ENCODE measurements around the gene TMEM88.

Gene TMEM88

GRCh38 chr17:7845359-7846062 is 9.4 kb upstream of the TMEM88 start:
- DNase-seq = no peak

DNA sequence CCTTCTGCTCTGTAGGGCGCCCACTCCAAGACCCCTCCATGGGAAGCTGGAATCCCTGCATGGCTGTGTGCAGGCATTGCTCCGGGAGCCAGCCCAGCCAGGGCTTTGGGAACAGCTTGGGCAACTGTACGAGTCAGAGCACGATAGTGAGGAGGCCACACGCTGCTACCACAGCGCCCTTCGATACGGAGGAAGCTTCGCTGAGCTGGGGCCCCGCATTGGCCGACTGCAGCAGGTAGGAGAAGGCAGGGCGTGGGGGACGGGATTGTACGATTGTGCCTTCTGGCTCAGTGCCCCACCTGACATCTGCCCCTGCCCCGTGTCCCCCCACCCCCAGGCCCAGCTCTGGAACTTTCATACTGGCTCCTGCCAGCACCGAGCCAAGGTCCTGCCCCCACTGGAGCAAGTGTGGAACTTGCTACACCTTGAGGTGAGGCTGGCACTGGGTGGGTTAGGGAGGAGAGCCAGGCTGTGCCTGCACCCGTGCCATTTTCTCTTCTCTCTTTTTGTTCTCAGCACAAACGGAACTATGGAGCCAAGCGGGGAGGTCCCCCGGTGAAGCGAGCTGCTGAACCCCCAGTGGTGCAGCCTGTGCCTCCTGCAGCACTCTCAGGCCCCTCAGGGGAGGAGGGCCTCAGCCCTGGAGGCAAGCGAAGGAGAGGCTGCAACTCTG is 8.7 kb upstream of the TMEM88 start:
- no peak for DNase-seq

DNA sequence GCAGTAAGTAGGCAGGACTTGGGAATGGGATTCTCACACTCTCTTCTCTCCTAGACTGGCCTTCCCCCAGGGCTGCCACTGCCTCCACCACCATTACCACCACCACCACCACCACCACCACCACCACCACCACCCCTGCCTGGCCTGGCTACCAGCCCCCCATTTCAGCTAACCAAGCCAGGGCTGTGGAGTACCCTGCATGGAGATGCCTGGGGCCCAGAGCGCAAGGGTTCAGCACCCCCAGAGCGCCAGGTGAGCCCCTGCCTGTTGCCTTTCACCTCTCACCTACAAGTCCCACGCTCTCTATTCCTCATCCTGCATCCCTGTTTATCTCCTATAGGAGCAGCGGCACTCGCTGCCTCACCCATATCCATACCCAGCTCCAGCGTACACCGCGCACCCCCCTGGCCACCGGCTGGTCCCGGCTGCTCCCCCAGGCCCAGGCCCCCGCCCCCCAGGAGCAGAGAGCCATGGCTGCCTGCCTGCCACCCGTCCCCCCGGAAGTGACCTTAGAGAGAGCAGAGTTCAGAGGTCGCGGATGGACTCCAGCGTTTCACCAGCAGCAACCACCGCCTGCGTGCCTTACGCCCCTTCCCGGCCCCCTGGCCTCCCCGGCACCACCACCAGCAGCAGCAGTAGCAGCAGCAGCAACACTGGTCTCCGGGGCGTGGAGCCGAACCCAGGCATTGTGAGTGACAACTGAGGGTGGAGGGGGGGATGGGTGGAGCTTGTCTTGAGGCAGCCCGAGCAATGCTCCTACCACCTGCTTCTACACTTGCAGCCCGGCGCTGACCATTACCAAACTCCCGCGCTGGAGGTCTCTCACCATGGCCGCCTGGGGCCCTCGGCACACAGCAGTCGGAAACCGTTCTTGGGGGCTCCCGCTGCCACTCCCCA is 7.9 kb upstream of the TMEM88 start:
- no peak for DNase-seq

- DNase-seq = no peak
Measured at GRCh38 chr17:7848131-7848579, 6.7 kb upstream of the TMEM88 start.

DNA sequence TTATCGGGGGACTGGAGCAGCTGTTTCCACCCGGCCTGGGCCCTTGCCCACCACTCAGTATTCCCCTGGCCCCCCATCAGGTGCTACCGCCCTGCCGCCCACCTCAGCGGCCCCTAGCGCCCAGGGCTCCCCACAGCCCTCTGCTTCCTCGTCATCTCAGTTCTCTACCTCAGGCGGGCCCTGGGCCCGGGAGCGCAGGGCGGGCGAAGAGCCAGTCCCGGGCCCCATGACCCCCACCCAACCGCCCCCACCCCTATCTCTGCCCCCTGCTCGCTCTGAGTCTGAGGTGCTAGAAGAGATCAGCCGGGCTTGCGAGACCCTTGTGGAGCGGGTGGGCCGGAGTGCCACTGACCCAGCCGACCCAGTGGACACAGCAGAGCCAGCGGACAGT is 6.1 kb upstream of the TMEM88 start:
- no peak for DNase-seq

- no peak for DNase-seq
Measured at GRCh38 chr17:7849130-7849750, 5.6 kb upstream of the TMEM88 start.

DNA sequence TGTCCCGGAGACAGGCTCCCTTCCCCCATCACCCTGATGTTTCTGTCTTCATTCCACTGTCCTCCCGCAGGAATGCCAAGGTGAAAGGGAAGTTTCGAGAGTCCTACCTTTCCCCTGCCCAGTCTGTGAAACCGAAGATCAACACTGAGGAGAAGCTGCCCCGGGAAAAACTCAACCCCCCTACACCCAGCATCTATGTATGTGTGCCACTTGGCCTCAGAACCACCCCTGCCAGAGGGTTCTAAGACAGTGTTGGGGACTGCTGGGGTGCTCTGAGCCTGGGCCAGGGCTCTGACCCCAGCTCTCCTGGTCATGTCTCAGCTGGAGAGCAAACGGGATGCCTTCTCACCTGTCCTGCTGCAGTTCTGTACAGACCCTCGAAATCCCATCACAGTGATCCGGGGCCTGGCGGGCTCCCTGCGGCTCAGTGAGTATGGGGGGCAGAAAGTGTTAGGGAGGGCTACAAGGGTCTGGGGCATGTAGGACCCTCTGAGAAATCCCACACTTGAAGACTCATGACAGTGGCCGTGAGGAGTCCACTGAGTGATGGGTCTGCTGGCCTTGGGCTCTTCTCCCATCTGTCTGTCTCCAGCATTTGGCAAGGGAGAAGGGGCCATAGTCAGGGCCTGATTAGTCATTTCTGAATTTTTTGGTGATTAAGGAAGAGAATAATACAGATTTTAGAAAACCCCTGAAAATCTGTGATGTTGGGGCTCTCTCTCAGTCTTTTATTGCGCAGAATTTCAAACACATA is 4.9 kb upstream of the TMEM88 start:
- DNase-seq = no peak

DNA sequence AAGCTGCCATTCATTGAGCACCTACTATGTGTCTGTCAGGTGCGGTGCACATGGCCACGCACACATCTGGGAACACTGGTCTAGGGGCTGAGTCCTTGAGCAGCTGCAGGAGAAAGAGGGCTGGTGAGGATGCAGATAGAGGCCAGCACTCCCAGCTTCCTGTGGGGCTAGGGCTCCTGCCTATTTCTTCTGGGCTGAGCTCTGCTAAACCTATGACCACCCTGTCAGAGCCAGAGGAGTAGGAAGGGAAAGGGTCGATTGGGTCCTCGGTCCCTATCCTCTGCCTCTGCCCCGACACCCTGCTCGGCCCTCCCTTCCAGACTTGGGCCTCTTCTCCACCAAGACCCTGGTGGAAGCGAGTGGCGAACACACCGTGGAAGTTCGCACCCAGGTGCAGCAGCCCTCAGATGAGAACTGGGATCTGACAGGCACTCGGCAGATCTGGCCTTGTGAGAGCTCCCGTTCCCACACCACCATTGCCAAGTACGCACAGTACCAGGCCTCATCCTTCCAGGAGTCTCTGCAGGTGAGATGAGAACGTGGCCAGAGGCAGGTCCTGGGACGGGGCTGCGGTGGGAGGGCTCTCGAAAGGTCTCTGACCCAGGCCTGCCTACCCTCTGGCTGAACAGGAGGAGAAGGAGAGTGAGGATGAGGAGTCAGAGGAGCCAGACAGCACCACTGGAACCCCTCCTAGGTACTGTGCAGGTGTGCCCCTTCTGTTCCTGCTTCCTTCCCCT is 4.0 kb upstream of the TMEM88 start:
- DNase-seq = no peak

DNA sequence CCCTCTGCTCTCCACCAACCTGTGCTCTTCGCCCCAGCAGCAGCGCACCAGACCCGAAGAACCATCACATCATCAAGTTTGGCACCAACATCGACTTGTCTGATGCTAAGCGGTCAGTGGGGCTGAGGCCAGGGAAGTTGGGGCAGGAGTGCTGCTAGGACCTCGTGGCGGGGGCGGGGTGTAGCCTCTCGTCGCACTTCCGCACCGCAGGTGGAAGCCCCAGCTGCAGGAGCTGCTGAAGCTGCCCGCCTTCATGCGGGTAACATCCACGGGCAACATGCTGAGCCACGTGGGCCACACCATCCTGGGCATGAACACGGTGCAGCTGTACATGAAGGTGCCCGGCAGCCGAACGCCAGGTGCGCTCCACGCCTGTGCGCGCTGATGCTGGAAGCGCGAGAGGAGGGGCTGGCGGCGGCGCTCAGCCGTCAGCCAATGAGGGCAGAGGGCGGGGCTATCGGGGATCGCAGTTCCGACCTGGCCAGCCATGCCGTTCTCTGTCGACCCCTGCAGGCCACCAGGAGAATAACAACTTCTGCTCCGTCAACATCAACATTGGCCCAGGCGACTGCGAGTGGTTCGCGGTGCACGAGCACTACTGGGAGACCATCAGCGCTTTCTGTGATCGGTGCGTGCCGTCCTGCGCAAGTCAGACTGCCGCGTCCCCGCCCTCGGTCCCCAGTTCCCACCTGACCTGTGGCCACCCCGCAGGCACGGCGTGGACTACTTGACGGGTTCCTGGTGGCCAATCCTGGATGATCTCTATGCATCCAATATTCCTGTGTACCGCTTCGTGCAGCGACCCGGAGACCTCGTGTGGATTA is 3.2 kb upstream of the TMEM88 start:
- DNase-seq = peak; percentile 97

- DNase-seq = no peak
Measured at GRCh38 chr17:7852262-7852670, 2.6 kb upstream of the TMEM88 start.

DNA sequence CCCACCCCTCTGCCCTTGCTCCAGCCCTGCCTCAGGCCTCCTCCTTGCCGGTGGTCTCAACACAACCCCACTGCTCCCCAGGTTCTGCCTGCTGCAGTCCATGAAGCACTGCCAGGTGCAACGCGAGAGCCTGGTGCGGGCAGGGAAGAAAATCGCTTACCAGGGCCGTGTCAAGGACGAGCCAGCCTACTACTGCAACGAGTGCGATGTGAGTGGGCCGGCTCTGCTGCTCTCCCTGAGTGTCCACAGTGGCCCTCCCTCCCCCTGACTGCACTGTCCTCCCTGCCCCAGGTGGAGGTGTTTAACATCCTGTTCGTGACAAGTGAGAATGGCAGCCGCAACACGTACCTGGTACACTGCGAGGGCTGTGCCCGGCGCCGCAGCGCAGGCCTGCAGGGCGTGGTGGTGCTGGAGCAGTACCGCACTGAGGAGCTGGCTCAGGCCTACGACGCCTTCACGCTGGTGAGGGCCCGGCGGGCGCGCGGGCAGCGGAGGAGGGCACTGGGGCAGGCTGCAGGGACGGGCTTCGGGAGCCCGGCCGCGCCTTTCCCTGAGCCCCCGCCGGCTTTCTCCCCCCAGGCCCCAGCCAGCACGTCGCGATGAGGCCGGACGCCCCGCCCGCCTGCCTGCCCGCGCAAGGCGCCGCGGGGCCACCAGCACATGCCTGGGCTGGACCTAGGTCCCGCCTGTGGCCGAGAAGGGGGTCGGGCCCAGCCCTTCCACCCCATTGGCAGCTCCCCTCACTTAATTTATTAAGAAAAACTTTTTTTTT is 1.8 kb upstream of the TMEM88 start:
- DNase-seq = peak; percentile 74

DNA sequence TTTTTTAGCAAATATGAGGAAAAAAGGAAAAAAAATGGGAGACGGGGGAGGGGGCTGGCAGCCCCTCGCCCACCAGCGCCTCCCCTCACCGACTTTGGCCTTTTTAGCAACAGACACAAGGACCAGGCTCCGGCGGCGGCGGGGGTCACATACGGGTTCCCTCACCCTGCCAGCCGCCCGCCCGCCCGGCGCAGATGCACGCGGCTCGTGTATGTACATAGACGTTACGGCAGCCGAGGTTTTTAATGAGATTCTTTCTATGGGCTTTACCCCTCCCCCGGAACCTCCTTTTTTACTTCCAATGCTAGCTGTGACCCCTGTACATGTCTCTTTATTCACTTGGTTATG is 1.2 kb upstream of the TMEM88 start:
- DNase-seq = peak; percentile 58

DNA sequence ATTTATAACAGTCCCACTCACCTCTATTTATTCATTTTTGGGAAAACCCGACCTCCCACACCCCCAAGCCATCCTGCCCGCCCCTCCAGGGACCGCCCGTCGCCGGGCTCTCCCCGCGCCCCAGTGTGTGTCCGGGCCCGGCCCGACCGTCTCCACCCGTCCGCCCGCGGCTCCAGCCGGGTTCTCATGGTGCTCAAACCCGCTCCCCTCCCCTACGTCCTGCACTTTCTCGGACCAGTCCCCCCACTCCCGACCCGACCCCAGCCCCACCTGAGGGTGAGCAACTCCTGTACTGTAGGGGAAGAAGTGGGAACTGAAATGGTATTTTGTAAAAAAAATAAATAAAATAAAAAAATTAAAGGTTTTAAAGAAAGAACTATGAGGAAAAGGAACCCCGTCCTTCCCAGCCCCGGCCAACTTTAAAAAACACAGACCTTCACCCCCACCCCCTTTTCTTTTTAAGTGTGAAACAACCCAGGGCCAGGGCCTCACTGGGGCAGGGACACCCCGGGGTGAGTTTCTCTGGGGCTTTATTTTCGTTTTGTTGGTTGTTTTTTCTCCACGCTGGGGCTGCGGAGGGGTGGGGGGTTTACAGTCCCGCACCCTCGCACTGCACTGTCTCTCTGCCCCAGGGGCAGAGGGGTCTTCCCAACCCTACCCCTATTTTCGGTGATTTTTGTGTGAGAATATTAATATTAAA is 638 bp upstream of the TMEM88 start:
- peak; percentile 57 for DNase-seq

DNA sequence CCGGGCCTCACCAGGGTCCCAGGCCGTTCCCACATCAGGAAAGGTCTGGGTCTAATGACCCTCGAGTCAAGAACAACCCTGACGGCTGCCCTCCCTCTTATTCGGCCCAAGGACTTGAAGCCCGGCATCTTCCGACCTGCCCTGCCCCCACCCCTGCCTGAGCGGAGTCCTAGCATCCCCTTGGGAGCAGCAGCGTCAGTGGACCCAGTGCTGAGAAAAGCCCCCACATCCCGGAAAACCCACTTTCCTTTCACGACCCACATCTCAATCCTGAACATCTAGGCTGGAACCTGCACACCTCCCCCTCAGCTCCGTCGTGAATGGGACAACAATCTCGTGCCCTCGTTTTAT is 769 bp downstream of the TMEM88 start:
- DNase-seq = peak; percentile 66

DNA sequence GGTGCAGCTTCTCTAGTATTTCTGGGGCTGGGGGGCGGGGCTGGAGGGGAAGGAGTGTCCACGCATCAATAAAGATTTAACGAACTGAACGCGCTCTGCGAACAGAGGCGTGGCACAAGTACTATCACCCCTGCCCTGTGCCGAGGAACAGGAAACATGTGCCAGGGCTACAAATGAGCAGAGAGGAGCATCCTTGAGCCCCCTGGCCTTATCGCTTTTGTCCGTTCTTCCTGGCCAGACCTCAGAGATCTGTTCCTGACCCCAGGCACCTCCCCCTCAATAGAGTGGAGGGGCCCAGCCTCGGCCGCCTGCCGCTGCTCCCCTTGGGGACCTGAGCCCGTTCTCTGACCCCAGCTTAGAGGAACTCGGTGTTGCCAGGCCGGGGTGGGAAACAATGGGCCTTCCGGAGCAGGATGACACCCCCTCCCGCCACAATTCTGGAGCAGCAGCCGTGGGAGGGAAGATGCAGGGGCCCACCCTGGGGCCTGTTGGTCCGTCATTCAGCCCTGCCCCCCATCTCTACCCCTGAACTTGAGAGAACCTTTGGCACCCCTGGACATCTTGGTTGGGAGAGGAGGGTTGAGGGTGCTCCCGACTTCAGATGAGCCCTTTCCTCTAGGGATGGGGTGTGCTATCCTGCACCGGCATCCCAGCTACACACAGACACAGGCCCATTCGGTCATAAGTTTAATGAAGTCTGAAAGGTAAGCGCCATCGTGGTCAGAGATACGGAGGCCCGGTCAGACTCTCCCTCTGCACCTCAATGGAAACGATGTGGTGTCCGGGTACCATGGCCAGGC is 1.3 kb downstream of the TMEM88 start:
- DNase-seq = peak; percentile 69

DNA sequence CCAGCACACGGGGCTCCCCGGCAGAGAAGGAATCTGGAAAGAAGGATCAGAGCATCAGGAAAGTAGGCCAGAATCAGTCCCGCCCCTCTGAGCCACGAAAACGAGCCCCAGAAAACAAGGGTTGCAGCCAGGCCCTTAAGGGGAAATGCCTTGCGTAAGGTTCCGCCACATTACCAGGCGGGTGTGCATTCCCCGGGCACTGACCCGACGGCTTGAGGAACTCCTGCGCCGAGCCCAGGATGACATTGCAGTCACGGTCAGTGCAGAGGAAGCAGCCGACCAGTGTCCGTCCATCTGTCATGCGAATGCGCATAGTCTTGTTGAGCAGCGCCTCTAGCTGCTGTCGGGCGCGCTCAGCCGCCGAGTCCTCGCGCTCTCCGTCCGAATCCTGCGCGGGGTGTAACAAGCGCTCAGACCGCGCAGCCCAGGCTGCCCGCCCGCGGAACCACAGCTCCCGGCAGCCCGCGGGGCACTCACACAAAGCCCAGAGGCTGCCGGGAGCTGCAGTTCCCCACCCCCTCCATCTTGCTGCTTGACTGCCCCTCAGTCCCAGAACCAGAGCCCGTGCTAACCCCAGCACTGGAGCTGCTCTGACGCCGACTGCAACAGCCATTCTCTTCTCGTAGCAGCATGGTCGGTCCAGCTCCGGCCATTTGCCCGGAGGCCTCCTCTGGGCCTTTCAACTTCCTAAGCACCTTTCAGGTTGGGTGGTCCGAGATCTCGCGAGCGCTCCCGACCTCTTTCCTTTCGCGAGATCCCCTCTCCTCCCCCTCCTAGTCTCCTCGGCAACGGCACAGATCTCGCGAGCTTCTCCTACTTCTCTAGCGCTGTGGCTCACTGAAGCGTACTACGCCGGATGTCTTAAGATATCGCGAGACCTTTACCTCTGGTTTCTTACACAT is 2.2 kb downstream of the TMEM88 start, which contains the start of gene NAA38:
Gene NAA38, minus strand, starts transcription at position 749 of the 902 bp plus-strand sequence. Its CDS starts 96 bp downstream, at position 653.
- DNase-seq = peak; percentile 100
